Neuron (in vitro differentiated cells): Measurements from ENCODE around the gene RAB20.
"Not testable (repeated sequence)": the region's sequence is repeated elsewhere in the genome, so short reads cannot be mapped to it uniquely, and the experiment has no call there.

ENCODE experiments used
- H2AFZ ChIP-seq: one replicate; pipeline ENCODE4 v1.6.1; 2013; ENCODE audit warnings: low read depth, mild to moderate bottlenecking, inconsistent platforms, low read length, moderate library complexity
- H3K27me3 ChIP-seq: one replicate; pipeline ENCODE4 v1.6.1; 2013; ENCODE audit warnings: low read length; ENCODE audit not compliant: insufficient read depth
- H3K36me3 ChIP-seq: one replicate; pipeline ENCODE4 v1.6.1; 2013; ENCODE audit warnings: low read length; ENCODE audit not compliant: insufficient read depth
- H3K4me1 ChIP-seq: one replicate; pipeline ENCODE4 v1.6.1; 2013; ENCODE audit warnings: low read length; ENCODE audit not compliant: insufficient read depth
- H3K4me3 ChIP-seq: 2 replicates; pipeline ENCODE4 v1.5.1; 2013; ENCODE audit warnings: mild to moderate bottlenecking, low read length, moderate library complexity
- H3K9me3 ChIP-seq: one replicate; pipeline ENCODE4 v1.6.1; 2013; ENCODE audit warnings: low read length

RAB20 gene

DNA sequence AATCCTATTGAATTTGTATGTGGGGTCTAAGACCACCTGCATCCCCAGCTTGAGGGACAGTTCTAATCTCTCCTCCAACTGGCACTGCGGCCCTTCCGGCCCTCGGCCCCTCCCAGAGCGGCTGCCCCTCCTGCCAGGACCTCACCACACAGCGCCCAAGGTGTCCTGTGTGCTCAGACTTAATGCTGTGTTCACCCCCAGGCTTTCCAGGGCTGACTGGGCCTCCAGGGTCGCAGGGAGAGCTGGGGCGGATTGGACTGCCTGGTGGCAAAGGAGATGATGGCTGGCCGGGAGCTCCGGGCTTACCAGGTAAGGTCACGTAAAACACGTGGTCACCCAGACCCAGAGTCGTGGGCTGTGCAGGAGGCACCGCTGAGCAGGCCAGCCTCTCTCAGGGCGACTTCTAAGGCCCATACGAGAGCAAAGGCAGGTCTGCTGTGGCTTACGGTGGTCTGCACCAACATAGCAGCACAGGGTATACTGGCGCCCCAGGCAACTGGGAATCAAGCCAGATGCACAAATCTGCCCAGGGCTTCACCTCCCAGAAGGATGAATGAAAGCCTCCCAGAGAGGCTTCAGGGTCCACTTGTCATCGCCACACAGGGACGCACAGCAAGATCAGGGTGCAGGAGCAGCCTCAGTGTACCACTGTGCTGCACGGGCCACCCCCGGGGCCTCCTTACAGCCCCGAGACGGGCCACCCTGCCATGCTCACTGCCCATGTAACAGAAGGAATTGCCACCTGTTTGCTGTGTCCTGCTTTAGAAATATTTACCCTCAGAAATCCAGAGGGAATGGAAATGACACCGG is 69.4 kb downstream of the RAB20 start:
- peaks cover 65% of the 10 kb centered on the region for H3K36me3 ChIP-seq

DNA sequence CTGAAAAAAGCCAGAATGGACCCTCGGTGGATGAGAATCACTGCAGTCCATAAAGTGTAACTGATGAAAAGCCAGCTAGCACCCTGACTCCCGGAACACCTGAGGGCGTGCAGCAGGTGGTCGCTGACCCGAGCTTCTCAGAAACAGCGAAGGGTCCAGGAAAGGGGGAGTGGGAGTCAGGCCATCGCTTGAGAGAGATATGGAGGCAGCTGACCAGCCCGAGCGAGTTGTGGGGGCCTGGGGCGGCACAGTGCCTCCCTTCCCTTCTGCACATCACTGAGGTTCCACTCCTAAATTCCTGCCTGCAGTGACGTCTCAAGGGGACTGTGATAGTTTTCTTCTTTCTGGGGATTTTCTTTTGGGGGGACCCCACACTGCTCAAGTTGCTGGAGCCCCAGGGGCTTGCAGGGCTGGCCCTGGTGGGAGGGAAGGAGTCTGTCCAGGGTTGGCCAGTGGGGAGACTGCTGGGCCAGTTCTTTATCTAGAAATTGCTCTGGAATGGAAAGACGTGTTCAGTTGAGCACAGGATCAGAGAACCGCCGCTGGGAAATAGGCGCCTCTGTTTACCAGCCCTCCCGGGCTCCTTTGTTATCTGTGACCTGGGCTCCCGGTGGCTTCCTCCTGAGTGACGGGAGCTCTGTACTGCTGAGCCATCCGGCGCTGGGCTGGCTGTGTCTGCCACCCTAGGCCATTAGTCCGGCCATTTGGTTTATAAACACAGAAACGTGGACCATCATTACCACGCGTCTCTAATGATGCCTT is 71.3 kb downstream of the RAB20 start:
- Histone ChIP-seq H2AFZ (no peak overlapping the region), H3K9me3 (no peaks in the 10 kb centered on the region), H3K36me3 (peaks cover 52% of the 10 kb centered on the region), H3K27me3 (no peaks in the 10 kb centered on the region), H3K4me3 (no peak overlapping the region), H3K4me1 (peaks cover 11% of the 10 kb centered on the region)

More for the DNA sequence above, 69.4 kb downstream of the RAB20 start:
- no peaks in the 10 kb centered on the region for H3K27me3 ChIP-seq
- no peak overlapping the region for H2AFZ ChIP-seq
- peaks cover 7% of the 10 kb centered on the region for H3K9me3 ChIP-seq
- no peaks in the 10 kb centered on the region for H3K4me1 ChIP-seq
- no peak overlapping the region for H3K4me3 ChIP-seq

DNA sequence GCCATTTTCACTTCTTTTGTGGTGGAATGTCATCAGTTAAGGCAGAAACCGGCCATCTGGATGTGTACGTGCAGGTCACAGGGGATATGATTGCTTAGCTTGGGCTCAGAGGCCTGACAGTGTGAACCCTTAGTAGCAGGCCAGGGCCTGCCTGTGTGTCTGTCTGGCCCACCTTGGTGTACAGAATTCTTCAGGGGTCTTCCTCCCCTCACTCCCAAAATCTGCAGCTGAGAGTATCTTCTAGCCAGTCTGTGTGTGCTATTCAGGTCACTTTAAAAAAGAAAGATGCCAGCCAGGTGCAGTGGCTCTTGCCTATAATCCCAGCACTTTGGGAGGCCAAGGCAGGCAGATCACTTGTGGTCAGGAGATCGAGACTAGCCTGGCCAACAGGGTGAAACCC is 74.6 kb downstream of the RAB20 start:
- H3K27me3 ChIP-seq, H3K4me3 ChIP-seq, H2AFZ ChIP-seq, H3K9me3 ChIP-seq: not testable (repeated sequence)
- Histone ChIP-seq H3K4me1 (peaks cover 11% of the 10 kb centered on the region), H3K36me3 (peaks cover 66% of the 10 kb centered on the region)

DNA sequence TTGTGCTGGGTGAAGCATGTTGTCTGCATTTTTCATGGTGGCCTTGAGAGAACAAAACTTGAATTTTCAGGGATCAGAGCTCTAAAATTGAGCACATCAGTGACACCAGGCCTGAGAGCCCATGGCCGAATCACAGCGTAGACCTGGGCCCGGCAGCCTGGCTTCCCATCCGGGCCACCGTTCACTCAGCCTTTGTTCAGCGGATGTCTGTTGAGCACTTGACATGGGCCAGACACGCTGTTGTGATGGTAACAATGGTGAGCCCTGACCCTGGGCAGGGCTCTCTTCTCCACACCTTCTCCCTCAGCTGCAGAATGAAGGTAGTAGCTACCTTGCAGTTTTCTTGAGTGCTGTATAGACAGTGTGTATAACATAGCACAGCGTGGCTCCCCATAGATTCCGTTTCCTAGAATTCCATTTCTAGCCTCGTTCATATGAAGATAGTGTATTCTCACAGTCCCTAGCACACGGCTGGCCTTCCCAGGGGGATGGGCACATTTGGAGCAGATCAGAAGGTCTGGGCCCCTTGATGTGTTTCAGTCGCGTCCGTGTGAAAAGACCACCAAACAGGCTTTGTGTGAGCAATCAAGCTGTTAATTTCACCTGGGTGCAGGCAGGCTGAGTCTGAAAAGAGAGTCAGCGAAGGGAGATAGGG is 75.3 kb downstream of the RAB20 start:
- peaks cover 11% of the 10 kb centered on the region for H3K4me1 ChIP-seq
- no peak overlapping the region for H3K4me3 ChIP-seq
- H3K27me3 ChIP-seq, result no peaks in the 10 kb centered on the region
- peaks cover 61% of the 10 kb centered on the region for H3K36me3 ChIP-seq
- H2AFZ ChIP-seq, result no peak overlapping the region
- H3K9me3 ChIP-seq, result no peaks in the 10 kb centered on the region

DNA sequence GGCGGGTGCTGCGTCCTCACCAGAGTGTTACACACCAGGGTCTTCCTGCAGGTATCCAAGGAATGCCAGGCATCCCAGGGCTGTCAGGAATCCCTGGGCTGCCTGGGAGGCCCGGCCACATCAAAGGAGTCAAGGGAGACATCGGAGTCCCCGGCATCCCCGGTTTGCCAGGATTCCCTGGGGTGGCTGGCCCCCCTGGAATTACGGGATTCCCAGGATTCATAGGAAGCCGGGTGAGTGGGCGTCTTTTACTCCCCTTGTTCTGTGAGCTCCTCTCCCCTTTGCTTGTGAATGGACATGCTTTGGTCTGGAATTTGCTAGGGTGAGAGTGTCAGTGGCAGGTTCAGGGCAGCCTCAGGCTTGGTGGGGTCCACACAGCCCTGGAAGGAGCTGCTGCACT is 75.9 kb downstream of the RAB20 start:
- H3K36me3 ChIP-seq, result peaks cover 56% of the 10 kb centered on the region
- no peak overlapping the region for H3K4me3 ChIP-seq
- peaks cover 11% of the 10 kb centered on the region for H3K4me1 ChIP-seq
- no peaks in the 10 kb centered on the region for H3K9me3 ChIP-seq
- H2AFZ ChIP-seq, result no peak overlapping the region
- no peaks in the 10 kb centered on the region for H3K27me3 ChIP-seq

DNA sequence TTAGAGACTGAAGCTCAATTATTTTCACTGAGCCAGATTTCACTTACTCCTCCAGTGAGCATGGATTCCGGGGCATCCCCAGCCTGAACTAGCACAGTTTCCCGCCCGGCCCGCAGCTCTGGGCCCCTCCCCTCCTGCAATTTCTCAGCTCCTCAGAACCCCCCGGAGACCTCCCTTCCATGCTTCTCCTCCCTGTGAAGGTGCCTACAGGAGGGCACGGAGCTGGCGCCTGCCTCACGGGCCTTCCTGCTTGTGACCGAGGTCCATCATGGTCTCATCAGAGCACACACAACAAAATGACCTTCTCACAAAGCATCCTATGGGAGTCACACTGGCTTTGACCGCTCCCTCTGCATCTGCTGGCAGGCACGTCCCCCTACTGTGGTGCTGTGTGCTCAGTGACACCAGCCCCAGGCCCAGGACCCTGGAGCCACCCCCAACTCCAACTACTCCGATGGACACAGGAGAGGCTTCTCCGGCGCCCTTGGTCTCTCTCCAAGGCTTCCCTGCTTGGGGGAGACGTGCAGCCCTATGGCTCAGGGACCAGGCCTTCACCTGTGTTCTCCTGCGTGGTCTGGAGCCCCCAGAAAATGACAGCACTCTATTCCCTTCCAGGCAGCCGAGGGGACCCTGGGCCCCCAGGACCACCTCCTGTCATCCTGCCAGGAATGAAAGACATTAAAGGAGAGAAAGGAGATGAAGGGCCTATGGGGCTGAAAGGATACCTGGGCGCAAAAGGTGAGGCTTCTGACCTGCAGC is 77.1 kb downstream of the RAB20 start:
- Histone ChIP-seq H3K9me3 (no peaks in the 10 kb centered on the region), H3K4me1 (peaks cover 11% of the 10 kb centered on the region), H3K36me3 (peaks cover 60% of the 10 kb centered on the region)

DNA sequence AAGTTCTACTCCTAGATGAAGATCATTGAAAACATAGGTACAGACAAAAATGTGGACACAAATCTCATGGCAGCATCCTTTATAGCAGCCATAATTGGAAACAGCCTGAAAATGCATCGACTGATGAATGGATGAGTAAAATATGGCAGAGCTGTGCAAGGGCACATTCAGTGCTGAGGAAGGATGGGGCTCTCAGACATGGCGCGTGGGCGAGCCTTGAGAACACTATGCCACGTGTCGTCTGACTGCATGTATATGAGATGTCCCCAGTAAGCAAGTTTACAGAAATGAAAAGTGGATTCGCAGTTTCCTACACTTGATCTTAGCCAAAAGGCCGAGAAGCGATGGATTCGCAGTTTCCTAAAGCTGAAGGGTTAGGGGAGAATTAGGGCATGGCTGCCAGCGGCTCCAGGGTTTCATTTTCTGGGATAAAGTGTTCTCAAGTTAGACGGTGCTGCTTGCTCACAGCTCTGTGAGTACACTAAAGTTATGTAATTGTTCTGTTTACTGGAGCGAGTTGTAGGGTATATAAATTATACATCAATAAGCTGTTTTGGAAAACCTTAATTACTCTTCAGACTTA is 78.0 kb downstream of the RAB20 start:
- no peak overlapping the region for H3K4me3 ChIP-seq
- peaks cover 57% of the 10 kb centered on the region for H3K36me3 ChIP-seq
- no peak overlapping the region for H2AFZ ChIP-seq
- peaks cover 11% of the 10 kb centered on the region for H3K4me1 ChIP-seq
- no peaks in the 10 kb centered on the region for H3K9me3 ChIP-seq
- H3K27me3 ChIP-seq, result no peaks in the 10 kb centered on the region

More for the DNA sequence above, 77.1 kb downstream of the RAB20 start:
- Histone ChIP-seq H3K27me3 (no peaks in the 10 kb centered on the region), H2AFZ (no peak overlapping the region), H3K4me3 (no peak overlapping the region)

DNA sequence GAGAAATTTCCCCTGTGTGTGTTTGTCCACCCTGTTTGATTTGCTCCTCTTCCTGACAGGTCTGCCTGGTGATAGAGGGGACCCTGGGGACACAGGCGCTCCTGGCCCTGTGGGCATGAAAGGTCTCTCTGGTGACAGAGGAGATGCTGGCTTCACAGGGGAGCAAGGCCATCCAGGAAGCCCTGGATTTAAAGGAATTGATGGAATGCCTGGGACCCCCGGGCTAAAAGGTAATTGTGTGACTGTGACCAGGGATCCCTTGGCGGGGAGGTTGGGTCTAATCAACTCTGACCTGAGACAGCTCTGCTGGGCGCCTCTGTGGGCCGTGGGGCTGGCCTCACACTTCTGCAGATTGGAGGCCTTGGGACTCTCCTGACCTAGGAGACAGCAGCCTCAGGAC is 81.4 kb downstream of the RAB20 start:
- Histone ChIP-seq H3K36me3 (peaks cover 54% of the 10 kb centered on the region), H3K4me3 (no peak overlapping the region), H2AFZ (no peak overlapping the region), H3K27me3 (no peaks in the 10 kb centered on the region), H3K9me3 (no peaks in the 10 kb centered on the region), H3K4me1 (no peaks in the 10 kb centered on the region)

DNA sequence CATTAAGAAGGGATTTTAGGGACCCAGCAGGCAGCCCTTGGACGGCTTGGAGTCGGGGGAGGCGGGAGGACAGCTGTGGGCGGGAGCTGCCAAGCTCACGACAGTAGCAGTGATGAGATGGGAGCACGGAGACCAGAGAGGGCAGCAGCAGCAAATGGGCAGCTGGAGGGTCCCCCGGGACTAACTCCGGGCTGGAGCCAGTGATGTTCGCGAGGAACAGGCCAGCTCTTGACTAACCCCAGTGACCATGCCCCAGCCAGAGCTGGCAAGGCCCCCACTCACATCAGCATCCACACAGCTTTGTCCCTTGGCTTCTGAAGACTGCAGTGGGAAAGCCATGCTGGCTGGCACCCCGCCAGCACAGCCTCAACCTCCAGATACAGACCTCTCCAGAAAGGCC is 81.9 kb downstream of the RAB20 start:
- H3K9me3 ChIP-seq, result no peaks in the 10 kb centered on the region

DNA sequence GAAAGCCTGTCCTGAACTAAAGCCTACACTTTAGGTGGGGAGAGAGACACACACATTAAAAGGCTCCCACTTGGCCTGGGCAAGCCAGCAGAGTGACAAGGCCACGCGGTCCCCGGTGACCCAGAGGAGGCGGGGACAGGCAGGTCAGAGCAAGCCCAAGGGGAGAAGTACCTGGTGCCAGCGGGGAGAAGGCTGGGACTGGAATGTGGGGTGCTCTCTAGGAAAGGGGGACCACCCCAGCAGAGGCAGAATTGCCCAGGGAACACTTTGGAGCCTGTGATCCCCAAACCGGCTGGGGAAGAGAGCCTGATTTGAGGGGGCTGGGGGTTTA is 82.3 kb downstream of the RAB20 start:
- Histone ChIP-seq H2AFZ (no peak overlapping the region), H3K36me3 (peaks cover 56% of the 10 kb centered on the region), H3K27me3 (no peaks in the 10 kb centered on the region), H3K9me3 (no peaks in the 10 kb centered on the region), H3K4me1 (no peaks in the 10 kb centered on the region), H3K4me3 (no peak overlapping the region)

More for the DNA sequence above, 81.9 kb downstream of the RAB20 start:
- Histone ChIP-seq H3K36me3 (peaks cover 56% of the 10 kb centered on the region), H3K27me3 (no peaks in the 10 kb centered on the region), H3K4me3 (no peak overlapping the region), H2AFZ (no peak overlapping the region), H3K4me1 (no peaks in the 10 kb centered on the region)

DNA sequence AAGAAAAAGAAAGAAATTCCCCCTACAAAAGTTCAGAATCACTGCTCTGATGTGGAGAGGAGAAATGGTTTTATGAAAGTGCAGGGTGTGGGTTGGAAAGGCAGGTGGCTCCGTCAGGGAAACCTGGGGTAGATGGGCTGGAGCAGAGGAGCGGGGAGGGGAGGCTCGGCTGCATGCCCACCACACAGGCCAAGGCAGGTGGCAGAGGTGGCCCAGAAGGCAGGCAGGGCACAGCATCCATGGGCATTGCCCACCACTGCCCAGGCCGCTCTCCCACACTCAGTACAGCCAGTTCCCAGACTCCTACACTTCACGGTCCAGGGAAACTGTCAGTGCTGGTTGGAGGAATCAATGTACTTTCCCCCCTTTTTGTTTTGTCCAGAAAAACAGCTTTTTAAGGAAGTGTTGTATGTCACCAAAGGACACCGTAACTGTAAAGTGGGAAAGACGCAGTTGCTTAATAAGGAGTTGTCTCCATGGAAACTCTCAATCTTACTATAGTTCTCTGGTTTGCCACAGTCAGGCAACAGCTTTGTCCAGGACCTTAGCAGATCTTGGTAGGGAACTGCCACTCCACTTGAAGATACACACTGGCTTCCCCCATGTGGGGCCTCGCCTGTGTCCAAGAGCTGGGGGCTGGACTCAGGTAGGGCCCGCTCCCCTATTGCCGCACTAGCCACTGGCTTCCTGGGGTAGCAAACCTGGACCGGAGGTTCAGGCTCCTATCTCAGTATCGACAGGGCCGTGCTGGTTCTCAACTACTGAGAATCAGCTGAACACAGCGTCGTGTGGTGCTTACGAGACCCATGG is 82.9 kb downstream of the RAB20 start:
- H3K36me3 ChIP-seq, result peaks cover 55% of the 10 kb centered on the region

DNA sequence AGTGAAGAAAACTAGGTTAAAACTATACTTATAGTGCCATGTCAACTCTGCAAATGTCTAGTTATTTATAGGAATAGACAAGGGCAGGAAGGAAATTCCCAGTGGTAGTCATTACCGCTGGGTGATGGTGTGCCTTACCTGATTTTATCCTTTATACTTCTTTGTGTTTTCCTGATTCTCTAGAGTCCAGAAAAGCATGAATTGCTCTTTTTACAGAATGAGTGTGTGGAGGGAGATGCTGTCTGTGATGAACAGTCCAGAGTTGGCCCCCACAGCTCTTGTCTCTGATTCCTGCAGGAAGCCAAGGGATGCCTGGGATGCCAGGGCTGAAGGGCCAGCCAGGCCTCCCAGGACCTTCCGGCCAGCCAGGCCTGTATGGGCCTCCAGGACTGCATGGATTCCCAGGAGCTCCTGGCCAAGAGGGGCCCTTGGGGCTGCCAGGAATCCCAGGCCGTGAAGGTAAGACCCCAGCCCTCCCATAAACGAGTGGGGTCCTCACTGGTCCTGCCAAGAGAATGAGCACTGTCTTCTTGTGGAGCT is 83.7 kb downstream of the RAB20 start:
- H3K27me3 ChIP-seq, result no peaks in the 10 kb centered on the region
- H3K4me3 ChIP-seq, result no peak overlapping the region
- peaks cover 51% of the 10 kb centered on the region for H3K36me3 ChIP-seq
- no peaks in the 10 kb centered on the region for H3K9me3 ChIP-seq
- H2AFZ ChIP-seq, result no peak overlapping the region
- H3K4me1 ChIP-seq, result no peaks in the 10 kb centered on the region

More for the DNA sequence above, 82.9 kb downstream of the RAB20 start:
- no peak overlapping the region for H2AFZ ChIP-seq
- no peaks in the 10 kb centered on the region for H3K27me3 ChIP-seq
- no peaks in the 10 kb centered on the region for H3K4me1 ChIP-seq
- H3K4me3 ChIP-seq, result no peak overlapping the region
- H3K9me3 ChIP-seq, result no peaks in the 10 kb centered on the region
